ENCODE data around the gene AGPAT4.

AGPAT4 gene

DNA sequence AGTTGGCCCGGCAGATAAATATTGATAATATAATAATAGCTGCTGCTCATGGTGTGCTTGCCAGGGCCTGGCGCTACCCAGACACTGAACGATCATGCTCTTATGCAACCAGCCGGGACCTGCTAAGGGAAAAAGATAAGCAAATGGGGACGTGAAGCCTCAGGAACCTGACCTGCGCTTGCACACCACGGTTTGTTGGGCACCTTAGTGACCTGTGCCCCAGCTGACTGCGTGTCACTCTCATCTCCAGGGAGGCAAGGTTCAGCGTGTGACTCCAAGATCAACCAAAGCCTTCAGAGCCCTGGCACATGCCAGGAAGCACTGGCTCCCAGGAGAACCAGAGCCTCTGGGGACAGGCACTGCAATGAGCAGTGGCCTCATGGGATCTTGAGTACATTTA lies 111.1 kb downstream of the AGPAT4 start:
- no peak for DNase-seq

DNA sequence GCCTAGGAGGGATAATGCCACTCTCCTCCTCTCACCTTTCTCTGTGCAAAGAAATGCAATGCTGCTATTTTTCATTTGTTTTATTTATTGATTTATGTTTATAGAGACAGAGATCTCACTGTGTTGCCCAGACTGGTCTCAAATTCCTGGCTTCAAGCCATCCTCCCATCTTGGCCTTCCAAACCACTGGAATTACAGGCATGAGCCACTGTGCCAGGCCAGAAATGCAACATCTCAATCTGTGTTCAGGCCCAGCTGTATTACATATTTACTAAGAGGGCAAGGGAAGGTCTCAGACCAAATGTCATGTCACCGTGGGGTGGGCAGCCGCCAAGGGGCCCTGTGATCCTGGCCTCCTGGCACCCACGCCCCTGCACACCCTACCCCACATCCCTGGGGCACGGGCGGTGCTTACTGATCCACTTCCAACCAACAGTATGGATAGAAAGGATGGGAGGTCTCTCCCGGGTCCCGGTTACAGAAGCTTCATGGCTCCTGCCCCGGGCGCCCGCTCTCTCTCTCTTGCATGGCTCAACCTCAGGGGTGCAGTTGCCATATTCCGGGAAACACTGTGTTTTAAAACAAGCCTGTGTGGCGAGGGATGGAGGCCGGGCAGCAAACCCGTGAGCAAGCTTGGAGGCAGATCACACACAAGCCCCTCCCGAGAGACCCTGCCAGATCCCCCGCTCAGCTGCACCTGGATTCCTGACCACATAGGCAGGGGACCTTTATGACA lies 111.8 kb downstream of the AGPAT4 start:
- no peak for DNase-seq

DNA sequence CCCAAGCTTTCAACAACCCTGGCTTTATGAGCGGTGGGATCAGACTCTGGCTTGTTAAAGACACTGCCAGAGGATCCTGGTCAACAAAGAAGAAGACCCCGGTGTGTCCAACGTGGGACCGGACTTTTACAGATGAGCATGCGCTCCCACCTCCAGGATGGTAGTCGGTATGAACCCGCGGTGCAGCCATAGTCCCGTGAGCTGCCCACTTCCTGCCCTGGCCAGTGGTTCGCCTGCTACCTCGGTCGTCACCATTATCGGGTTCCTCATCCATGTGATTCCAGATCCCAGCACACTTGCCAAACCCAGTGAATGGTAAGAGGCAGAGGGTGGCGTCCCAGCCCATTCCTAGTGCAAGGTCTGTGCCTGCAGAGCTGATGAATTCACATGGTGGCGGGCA lies 112.7 kb downstream of the AGPAT4 start:
- DNase-seq, result no peak

DNA sequence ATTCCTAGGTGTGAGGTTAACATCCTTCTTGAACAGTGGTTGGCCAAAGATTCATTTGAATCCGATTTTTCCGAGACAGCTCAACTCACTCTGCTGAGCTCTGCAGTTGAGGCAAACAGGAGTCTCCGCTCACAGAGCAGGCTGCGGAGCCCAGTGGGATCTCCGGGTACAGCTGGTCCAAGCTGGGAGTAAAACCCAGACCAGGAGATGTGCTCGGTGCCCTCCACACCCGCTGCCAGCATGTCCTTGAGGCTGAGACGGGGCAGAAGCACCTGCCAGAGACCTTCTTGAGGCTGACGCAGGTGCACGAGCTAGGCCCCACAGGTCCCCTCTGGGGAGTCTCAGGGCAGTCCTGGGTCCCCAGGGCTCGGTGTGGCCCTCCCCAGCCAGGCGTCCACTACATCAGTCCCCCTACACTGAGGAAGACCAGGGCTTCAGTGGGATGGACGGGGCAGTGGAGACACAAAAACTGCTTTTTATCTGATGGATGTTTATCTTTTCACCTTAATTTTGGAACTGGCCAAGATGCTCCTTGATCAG lies 119.0 kb downstream of the AGPAT4 start:
- no peak for DNase-seq

DNA sequence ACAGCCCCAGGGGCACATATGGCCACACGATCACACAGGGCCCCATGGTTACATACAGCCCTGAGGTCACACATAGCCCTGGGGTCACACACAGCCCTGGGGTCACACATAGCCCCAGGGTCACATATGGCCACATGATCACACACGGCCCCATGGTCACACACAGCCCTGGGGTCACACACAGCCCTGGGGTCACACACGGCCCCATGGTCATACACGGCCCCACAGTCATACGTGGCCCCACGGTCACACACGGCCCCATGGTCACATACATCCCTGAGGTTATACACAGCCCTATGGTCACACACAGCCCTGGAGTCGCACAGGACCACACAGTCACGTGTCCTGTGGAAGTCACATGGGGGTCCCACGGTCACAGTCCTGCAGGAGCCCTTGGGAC lies 120.1 kb downstream of the AGPAT4 start:
- no peak for DNase-seq

DNA sequence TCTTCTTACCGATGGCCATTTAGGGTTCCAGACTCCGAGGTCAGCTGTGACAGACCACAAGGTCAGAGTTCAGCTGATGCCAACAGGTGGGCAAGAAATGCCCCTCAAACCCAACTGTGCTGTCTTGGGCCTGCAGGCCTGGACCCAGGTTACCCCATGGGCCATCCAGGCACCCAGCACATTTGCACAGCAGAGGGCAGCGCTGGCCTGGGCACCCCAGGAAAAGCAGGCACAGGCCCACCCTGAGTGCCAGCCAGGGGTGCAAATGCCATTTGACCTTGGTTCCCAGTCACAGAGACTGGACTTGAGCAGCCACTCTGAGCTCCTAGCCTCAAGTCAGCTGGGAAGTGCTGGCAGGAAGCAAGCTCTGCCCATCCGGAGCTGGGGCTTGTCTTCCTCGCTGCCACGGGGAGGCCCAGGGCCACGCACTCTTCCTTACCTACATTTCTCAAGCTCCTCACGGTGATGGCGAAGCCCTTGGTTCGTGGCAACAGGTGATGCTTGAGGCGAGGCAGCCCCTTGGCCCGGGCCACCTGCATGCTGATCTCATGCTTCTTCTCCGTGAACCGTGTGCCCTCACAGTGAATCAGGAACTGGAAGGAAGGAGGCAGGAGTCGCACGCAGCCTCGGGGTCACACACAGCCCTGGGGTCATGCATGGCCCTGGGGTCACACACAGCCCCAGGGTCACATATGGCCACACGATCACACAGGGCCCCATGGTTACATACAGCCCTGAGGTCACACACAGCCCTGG lies 120.8 kb downstream of the AGPAT4 start:
- DNase-seq, result no peak

DNA sequence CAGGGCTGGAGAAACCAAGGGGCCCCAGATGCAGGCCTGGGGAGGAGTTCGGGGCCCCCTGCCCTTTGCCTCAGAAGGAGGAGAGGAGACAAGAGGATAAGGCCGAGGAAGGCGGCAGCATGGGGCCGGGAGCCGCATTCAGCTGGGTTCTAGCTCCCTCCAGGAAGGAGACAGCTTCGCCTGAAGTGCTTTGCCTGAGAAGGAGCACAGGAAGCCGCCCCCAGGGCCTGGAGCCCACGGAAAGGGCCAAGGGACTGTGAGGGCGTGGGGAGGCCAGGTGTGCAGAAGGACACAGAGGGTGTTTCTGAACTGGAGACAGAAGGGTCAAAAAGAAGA lies 121.4 kb downstream of the AGPAT4 start:
- DNase-seq, result no peak

DNA sequence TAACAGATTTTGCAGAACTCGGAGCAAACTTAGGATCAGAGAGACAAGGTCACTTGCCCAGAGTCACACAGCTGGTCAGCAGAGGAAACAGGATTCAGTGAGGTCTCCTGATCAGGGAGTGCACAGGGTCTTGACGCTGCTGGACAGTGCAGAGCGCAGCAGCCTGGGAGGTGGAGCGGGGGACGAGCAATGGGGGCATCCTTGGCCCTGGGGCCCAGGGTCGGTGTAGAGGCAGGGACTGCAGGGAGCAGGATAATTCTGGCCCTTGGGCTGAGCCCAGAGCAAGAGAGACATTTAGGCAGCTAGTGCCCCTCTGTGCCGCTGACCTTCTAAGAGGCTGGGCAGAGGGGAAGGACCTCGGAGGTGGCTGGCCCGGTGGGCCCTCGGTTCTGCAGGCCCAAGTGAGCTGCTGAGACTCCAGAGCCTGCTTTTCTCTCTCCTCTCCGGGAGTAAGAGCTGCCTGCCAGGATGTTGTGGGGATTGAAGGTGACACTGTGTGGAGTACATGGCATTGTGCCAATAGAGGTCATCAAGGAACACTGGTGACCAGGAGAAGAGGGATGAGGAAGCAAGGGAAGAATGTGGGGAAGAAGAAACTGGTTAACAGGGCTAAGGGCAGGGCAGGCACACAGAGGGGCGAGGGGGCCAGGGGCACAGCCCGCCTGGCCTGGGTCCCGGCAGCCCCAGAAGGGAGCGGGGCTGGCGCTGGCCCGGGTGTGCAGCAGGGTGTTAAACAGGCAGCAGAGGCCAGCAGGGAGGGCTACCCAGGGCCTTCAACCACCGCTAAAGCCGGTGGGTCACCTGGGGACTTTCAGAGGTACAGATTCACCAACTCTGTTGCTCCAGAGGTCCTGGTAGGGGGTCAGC lies 122.0 kb downstream of the AGPAT4 start:
- DNase-seq, result no peak

DNA sequence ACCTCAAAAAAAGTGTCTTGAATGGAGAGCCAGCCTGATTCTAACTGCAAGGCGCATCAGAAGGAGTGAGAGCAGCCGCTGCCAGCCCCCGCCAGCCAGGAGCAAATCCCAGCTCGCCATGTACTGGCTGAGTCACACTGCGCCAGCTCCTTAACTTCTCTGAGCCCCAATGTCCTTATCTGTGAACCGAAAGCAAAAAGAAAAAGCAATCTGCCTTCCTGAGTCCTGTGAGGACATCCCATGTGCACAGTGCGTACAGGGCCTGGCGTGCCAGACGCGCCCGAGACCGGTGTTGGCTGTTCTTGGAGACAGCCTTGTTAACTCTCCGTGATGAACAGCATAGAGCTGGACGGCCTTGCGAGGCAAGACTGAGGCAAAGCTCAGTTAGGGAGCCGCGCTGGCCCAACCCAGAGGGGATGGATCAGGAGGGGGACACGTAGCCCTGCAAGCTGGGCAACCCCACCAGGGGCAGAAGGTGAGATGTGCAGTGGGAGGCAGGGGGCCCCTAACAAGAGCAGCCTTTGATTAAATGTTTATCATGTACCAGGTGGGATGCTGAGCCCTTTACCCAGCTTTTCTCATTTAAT lies 122.7 kb downstream of the AGPAT4 start:
- no peak for DNase-seq

DNA sequence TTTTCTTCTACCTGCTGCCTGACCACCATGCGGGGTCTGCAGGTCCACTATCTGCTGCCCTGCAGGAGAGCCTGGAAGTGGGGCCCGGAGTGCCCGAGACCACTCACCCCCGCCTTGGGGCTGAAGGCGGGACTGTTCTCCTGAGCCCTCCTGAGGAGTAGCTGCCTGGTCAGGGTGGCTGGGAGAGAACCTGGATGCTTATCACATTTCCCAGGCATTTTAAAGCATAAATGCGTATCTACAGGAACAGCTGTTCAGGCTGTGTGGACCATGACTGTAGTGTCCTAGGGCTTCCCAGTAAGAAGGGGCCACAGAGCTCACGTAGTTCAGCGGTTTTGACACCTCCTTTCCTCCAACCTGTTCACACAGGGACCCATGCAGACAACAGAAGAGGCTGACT lies 123.3 kb downstream of the AGPAT4 start:
- no peak for DNase-seq

DNA sequence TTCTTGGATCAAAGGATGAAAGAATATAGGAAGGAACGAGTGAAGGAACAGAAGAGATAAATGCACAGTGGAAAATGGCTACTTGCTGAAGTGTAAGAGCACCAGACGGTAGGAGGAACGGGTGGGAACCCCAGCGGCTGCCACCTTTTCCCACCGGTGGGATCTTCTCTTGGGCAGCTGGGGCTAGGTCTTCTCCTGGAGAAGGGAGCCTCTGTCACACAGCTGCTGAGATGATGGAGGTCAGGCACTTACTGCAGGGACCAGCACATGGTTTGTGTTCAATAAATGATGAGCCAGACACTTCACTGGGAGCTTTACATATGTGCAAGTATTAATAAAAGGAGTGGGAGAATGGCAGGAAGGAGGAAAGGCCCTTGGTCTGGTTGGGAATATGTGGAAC lies 123.7 kb downstream of the AGPAT4 start:
- DNase-seq, result no peak

DNA sequence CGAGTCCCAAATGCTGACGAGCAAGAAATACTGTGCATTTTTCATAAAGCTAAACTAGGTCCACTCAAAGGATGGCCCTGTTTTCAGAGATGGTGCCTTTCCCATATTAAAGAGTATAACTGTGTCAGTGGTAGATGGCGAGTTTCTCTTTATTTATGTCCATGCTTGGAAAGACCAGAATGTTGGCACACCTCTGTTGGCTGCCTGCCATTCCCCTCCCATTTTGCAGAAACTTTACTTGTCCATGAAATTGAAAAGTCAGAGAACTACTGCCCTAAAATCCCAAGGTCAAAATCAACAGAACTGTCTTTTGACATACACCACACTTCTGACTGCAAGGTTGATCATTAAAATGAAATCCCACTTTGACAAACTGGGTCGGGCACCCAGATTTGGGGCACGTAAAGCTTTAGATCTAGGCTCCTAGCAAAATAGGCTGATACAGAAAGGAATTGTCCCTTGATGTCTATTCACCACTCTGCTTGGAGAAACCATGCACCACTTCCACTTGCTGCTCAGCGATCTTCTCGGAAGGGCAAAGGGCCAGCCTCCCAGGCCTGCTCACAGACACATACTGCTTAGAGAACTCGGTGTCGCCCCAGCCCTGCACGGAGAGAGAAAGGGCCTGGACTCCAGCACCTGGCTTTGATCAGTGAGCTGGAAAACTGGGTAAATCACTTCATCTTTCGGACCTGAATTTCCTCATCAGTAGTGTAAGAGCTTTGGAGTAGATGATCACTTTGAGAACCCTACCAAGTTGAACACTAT lies 130.0 kb downstream of the AGPAT4 start:
- DNase-seq, result no peak

DNA sequence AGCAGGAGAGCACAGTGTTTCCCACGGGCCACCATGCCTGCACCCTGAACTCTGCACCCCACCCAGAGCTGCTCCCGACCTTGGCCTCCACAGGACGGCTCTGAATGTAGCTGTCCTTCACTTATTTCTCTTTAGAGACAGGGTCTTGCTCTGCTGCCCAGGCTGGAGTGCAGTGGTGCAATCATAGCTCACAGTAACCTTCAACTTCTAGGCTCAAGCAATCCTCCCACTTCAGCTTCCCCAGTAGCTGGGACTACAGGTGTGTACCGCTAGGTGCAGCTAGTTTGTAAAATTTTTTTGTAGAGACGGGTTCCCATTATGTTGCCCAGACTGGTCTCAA lies 130.9 kb downstream of the AGPAT4 start:
- DNase-seq, result no peak

DNA sequence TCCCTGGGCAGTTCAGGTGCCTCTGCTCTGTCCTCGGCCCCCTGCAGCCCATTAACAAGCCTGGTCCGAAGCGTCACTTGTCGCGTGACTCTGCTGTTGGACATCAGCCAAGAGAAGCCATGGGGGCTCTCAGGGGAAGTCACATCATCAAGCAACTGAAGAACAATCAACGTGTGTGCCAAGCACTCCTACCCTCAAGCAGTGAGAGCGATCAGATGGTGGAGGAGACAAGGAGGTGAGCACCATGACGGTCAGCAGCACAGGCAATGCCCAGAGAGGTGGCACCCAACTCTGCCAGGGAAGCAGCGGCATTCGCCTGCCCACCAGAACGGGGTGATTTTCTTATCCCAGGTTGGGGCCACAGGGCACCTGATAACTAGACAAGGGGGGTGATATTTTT lies 132.7 kb downstream of the AGPAT4 start:
- no peak for DNase-seq

DNA sequence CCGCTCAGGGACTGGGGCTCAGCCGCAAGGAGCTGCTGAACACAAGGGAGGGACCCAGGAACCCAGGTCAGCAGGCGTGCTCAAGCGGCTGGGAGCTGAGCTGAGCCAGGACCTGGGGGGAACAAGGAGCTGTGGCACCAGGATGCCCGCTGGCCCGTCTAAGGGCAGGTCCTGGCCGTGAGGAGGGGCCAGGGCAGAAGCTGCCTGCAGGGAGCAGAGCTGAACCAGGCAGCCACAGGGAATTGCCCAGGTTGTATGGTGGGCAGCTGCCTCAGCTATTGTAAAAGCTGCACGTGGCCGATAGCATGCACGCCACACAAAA lies 133.3 kb downstream of the AGPAT4 start:
- DNase-seq, result no peak

DNA sequence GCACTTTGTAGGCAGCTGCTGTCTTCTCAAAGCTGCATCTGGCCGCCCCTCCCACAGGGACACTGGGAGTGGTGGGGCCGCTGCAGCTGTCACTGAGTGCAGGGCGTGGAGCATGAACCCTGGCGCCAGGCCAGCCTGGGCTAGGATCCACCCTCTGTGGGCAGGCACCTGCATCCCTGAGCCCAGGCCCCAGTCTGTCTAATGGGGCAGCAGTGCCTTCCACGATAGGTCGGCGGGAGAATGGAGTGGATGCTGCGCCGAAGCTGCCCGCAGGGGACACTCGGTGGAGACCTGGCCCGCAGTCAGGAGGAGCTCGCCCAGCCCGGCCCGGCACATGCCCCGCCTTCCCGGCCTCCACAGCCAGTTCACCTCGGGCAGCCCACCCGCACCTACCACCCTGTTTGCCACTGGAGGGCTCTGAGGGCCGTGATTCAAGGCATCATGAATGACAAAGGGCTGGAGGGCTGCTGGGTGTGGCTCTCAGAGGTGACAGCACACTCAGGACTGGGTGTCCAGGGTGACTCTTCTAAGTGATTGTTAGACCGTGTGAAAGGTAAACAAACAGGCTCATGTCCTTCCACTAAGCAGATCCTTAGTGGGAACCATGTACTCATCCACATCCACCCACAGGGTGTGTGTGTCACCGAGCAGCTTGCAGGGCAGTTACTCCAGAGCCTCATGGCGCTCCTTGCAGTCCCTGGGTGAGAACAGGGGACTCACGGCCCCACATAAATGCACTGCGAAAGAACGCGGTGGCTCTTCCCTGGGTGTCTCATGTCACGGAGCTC lies 133.9 kb downstream of the AGPAT4 start:
- DNase-seq, result no peak

DNA sequence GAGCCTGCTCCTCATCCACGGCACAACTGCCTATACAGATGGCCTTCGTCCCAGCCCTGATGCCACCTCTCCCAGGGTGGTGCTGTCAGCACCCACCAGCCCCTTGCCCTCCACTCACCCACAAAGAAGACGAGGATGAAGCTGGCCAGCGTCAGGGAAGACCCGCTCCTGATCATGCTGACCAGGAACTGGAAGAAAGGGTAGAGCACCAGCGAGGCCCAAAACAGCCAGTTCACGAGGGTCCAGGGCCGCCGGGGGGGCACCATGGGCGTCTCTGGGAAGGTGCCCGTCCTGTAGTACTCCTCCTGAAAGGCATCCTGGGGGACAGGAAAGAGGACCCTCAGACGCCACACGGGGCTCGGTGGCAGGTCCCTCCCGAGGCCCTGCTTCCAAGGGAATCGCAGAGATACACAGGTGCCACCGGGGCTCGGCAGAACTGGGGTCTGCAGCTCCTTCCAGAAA lies 134.5 kb downstream of the AGPAT4 start:
- DNase-seq, result no peak

DNA sequence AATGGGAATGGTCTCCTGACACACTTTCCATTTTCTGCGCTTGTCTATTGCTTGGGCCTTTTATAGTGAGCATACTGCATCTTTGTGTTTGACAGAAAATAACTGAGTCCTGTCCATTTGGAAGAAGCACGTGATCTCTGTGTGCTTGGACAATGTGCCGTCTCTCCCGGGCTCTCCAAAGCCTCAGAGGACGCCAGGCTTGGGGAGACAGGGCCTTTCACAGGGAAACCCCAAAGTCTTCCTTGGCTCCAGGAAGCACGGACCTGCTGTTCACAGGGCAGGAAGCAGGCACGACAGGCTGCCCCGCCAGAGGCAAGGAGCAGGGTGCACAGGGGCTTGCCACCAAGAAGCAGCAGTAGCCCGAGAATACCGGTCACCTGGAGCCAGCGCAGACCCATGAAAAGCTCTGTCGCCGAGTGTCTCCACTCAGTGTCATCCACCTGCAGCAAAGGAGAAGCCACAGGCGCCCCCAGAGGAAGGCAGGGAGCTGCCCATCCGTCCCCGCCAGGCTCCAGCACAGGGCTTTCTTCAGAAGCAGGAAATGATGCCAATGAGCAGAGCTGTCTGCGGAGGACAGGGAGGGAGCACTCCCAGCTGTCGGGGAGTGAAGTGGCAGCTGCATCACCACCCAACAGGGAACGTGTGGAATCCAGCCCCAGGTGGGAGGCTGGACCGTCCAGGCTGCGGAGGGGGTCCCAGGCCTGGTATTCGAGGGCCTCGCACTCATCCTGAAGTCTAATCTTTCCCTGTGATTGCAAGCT lies 135.1 kb downstream of the AGPAT4 start:
- DNase-seq, result no peak

DNA sequence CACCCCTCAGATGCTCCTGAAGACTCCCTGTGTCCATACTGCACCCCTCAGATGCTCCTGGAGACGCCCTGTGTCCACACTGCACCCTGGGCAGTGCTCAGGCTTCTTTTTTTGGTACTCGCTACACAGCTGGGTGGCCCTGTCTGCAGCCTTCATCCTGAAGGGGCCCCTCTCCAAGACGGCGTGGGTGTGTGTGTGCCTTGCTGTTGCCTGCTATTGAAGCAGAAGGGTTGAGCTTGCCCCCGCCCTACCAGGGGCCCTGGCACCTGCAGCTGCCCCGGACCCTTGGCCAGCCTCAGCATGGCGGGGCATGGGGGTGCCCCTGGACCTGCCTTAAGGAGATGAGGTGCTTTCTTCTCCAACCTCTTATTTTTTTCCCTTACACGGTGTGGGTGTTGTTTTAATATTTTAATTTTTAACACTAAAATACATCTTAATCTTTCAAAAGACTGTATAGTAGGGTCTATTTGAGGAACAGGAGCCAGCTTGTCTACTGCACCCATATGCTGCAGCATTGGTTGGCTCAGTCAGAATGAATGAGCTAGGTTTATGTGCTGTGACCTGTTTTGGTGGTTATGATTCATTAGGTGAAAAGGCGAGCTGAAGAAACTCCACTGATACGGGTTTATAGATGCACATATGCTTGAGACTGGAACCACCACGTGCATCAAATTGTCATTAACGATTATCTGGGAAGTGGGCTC lies 135.9 kb downstream of the AGPAT4 start:
- no peak for DNase-seq

DNA sequence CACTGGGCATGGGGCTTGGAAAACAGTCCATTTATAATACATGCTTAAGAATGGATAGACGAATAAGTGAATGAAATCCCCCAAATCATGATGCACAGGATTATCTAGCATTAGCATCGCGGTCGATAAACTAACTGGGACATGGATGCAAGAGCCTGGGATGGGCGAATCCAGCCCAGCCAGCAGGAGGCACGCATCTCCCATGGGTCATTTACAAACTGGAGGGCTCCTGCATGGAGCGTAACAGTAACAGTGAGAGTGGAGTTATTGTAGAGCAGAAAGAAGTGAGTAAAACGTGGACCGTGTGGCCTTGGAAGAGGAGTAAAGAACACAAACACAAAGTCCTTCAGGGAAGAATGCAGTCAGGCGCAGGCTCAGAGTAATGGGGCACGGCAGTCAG lies 136.5 kb downstream of the AGPAT4 start:
- no peak for DNase-seq
